HG02588 (cell line): ENCODE results near the gene FAAP20.

Experiments used
- ATAC-seq: cut with Tn5 transposase; IDR thresholded peaks from one replicate; pipeline ENCODE4 v1.9.1; 2021; ENCODE audit warnings: mild to moderate bottlenecking, moderate library complexity; ENCODE audit not compliant: unreplicated experiment

FAAP20 gene

GRCh38 chr1:2194319-2194897, at the start of gene FAAP20:
TSS of gene FAAP20 (minus strand) at chr1:2194772. CDS start at chr1:2194749, 23 bp downstream.
- peak; percentile 35 for ATAC-seq

DNA sequence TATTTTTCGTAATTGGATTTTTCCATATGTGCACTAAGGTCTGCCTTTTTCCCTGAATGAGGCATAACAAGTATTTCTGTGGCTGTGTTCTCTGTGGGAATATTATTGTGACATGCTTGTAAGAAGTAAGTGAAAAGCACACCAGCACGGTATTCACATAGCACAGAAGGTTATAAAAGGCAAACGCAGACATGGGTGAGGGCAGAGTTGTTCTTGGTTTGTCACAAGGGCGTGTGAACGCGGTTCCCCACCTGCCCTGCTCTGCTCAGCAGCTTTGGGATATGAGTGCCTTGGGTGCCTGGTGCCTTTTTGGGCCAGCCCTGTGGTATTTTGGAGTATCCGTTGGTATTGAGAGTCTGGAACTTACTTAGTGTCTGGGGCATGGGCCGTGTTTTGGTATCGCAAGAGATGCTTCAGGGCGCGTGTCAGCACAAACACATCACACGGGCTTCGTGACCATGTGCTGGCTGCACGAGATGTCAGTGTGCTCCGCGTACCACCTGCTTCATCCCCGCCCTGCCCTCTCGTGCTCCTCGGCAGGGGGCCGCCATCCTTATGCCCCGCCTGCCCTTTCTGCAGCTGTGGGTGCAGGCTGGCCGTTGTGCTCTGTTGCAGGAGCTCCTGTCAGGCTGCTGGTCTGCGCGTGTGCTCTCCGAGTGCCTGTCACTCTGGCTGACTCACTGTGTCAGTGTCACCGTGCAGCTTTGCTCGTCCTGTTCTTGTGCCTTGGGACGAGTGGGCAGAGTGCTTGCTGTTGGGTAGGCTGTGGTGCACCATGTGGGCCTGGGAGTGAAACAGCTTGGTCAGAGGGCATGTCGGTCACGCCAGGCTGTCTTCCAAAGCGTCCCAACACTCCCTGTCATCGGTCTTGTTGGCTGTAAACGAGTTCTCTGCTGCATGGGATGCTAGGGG, 48.5 kb upstream of the FAAP20 start:
- no peak for ATAC-seq

DNA sequence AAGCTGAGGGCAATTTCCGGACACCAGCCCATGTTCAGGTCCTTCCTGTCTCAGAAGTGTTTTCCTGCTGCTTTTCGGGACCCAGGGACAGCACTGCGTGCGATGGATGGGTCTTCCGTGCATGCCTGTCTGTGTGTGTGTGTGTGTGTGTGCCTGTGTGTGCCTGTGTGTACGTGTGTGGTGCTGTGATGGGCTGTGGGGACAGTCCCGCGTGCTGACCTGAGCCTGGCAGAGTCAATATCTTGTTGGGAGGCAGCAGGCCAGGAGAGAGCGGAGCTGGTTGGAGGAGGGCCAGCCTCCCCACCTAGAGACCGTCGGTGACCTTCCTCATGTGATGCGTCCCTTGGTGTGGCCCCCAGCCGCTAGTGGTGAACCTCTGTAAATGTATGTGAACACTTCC, 47.2 kb upstream of the FAAP20 start:
- ATAC-seq: no peak

DNA sequence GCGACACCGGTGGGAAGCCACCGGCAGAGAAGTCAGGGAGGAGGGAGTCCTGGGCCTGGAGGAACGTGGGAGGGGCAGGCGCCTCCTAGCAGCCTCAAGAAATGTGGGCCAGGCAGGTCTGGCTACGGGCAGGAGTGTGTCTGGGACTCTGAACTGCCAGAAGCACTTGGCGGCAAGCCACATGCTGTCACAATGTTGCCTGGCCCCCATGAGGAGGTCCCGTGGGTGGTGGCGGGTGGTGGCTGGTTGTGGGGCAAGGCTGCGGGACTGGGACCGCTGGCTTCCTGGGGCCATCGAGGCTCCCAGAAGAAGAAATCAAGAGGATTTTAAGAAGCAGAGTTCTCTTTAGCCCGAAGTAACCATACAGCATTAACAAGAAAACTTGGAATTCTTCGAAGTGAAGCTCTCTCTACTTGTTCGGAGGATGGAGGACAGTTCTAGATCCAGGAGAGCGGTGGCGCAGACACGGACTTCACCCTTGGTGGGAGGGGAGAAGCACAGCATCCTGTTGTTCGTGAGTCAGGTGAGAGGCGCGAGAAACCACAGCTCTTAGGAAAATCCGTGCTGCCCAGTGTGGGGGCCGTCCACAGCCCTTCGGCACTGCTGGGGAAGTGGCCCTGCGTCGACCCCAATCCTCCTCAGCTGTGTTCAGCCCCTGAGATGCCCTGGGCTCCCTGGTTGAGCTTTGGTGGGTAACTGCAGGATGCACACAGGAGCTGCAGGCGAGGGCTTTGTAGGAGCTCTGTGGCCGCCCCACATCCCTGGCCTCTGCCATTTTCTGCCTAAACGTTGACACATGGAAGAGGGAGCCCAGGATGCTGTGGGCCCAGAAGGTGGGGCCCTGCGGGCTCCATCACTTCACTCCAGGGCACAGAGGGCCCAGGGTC, 45.9 kb upstream of the FAAP20 start:
- ATAC-seq: no peak

GRCh38 chr1:2239384-2239985, 44.9 kb upstream of the FAAP20 start:
- ATAC-seq: no peak

DNA sequence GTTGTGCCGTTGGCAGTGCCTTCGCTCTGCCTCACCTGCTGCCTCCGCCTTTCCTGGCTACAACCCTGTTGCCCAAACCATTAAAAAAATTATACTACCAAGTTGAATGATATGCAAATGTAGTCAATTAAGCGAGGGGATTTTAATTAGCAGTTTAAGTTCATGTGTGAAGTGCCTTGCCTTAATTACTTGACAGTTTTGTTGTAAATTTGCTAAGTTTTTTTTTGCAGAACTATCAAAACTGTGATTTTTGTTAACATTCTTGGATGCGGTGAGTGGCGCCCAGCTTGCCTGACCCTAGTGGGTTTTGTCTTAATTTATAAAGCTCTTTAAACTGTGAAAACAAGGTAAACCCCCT, 44.4 kb upstream of the FAAP20 start:
- no peak for ATAC-seq

DNA sequence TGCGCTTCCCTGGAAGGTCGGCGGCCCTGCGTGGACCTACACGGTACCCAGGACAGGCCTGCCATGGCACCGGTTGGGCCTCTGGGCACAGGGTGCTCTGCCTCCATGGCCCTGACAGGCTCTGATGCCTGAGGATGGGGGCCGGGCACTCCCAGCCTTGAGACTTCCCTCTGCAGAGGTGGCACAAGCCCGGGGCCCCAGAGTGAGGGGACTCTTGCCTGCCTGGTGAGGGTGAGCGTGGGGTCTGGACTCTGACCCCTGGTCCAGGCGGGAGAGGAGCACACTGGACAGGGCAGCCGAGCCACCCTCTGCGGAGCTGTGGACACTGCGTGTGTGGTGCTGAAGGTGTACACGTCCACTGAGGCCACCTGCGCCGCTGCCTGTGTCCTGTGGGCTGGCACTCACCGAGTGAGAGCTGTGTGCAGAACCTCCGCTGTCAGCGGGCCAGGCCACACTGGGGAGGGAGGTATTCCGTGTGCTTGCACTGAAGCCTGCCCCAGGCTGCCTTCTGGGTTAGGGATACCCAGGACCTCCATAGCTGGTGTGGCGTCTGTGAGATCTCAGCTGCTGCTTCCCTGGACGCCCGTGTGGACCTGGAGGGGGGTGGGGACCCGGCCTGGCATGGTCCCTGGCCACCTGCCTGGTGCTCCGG, 43.9 kb upstream of the FAAP20 start:
- no peak for ATAC-seq

GRCh38 chr1:2237773-2238172, 43.2 kb upstream of the FAAP20 start:
- no peak for ATAC-seq

DNA sequence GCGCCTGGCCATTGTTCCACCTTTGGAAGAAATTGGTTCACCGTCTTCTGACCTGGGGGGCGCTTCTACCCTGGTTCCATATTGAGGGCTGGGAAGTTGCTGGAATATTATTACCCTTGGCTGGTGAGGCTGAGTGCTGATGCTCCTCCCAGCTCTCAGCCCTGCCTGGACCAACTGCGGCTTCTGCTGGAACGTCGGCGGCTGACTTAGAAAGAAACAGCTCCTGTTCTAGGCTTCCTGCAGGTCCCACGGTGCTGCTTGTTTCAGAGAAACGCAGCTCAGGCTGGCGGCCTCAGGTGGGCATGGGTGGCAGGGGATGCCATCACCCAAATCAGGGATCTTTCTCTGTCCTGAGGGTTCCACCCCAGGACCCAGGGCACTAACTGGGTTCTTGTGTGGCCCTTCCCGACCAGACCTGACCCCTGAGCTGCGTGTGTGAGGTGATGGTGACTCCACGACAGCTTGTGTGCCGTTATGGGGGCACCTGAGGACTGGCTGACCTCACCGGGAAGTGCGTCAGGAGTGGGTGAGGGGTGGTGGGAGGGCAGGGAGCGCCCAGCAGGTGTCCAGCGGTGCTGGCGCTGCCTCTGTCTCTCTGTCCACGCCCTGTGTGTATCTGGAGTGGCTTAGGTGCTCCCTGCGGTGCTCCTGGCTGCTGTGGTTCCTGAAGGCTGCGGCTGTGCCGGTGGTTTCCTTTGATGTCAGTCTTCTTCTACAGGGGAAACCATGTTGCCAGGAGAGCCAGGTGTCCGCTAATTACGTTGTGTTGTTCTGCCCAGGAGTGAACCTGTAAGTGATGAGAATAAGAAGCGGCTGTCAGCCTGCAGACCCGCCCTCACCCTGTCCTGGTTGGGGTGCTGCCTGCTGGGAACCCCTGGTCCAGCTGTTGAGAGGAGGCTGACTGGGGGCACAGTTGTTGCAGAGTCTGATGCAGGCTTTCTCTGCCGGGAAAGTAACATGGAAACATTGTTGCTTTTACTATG, 42.4 kb upstream of the FAAP20 start:
- ATAC-seq: no peak

- ATAC-seq: no peak
Measured at GRCh38 chr1:2235300-2235998, 40.9 kb upstream of the FAAP20 start.

GRCh38 chr1:2234762-2235113, 40.2 kb upstream of the FAAP20 start:
- no peak for ATAC-seq

GRCh38 chr1:2233997-2234761, 39.6 kb upstream of the FAAP20 start:
- no peak for ATAC-seq

GRCh38 chr1:2233468-2233867, 38.9 kb upstream of the FAAP20 start:
- ATAC-seq: no peak

GRCh38 chr1:2232916-2233438, 38.4 kb upstream of the FAAP20 start:
- ATAC-seq: no peak

GRCh38 chr1:2232255-2232915, 37.8 kb upstream of the FAAP20 start:
- no peak for ATAC-seq

DNA sequence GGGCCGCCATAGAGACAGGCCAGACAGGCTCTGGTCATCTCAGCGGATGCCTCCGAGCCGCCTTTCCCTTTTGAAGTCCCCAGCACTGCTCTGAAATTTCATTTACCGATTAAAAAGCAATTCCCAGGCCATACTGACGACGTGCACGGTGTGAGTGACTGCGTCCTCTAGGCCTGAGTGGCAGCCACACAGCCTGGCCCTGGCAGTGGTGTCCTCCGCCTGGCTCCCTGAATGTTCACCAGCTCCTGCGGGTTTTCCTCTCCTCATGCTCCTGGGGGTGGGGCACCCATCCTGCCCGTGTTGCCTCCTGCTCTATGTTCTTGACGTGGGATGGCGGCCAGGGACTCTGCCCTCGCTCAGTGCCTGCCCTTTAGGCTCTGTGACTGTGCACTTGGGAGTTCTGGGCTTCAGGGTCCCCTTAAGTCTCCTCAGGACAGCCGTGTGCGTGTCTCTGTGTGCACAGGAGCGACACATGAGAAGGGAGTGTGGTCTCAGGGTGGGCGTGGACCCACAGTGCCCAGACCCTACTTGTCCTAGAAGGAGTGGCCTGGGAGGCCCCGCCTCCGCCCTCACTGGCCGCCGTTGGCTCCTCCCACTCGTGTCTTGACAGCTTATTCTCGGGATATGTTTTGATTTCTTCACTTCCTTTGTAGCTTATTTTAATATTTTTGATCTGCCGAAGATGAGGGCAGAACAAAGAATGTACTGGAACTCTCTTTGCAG, 37.1 kb upstream of the FAAP20 start:
- no peak for ATAC-seq
